ENCODE results near the gene MED13. TPM values are rescaled to one million over a fixed set of nuclear protein-coding genes. Genes with fewer than 3 reads are reported as not detected.

The MED13 gene
- total RNA-seq, 2 donors from 2014 or later, result 66.0 to 67.7 TPM

GRCh38 chr17:62086737-62087136, 21.7 kb upstream of the MED13 start:
- no peak overlapping the region for H3K27ac Mint-ChIP-seq
- Histone ChIP-seq H3K4me1 (ENCODE audit: control insufficient read depth, insufficient read depth, low read length) (no peaks in the 10 kb centered on the region), H3K9ac (ENCODE audit: extremely low read depth, low read length, poor library complexity, severe bottlenecking) (no peak overlapping the region), H3K4me3 (ENCODE audit: low read length) (no peak overlapping the region), H3K9me3 (ENCODE audit: control insufficient read depth, low read length) (no peaks in the 10 kb centered on the region), H3K27ac (ENCODE audit: low read depth, low read length) (no peak overlapping the region), H3K36me3 (ENCODE audit: control insufficient read depth, insufficient read depth, low read length) (no peaks in the 10 kb centered on the region), H3K27me3 (ENCODE audit: control insufficient read depth, insufficient read depth, low read length, poor library complexity, severe bottlenecking) (no peaks in the 10 kb centered on the region)
- H3K36me3 Mint-ChIP-seq (ENCODE audit: low read depth), result no peaks in the 10 kb centered on the region
- H3K4me1 Mint-ChIP-seq, result peaks cover 6% of the 10 kb centered on the region
- no peaks in the 10 kb centered on the region for H3K27me3 Mint-ChIP-seq (ENCODE audit: insufficient read depth)
- no peak overlapping the region for H3K4me3 Mint-ChIP-seq
- WGBS, 2 experiments (ENCODE audit: insufficient coverage in 1 of 2, insufficient read length in 1 of 2), result 78 to 93% methylated on average over 1 to 2 of the region's 2 CpGs
- TF ChIP-seq CTCF (conservative IDR thresholded peaks at IDR 0.05), result no peak
- no peaks in the 10 kb centered on the region for H3K9me3 Mint-ChIP-seq
- DNase-seq, result no peak

GRCh38 chr17:62085511-62086408, 20.7 kb upstream of the MED13 start:
- Histone ChIP-seq H3K4me1 (ENCODE audit: control insufficient read depth, insufficient read depth, low read length) (no peaks in the 10 kb centered on the region), H3K4me3 (ENCODE audit: low read length) (no peak overlapping the region), H3K36me3 (ENCODE audit: control insufficient read depth, insufficient read depth, low read length) (no peaks in the 10 kb centered on the region), H3K27me3 (ENCODE audit: control insufficient read depth, insufficient read depth, low read length, poor library complexity, severe bottlenecking) (no peaks in the 10 kb centered on the region), H3K9ac (ENCODE audit: extremely low read depth, low read length, poor library complexity, severe bottlenecking) (no peak overlapping the region), H3K27ac (ENCODE audit: low read depth, low read length) (no peak overlapping the region), H3K9me3 (ENCODE audit: control insufficient read depth, low read length) (no peaks in the 10 kb centered on the region)
- no peak for DNase-seq
- Mint-ChIP-seq H3K4me3 (no peak overlapping the region), H3K9me3 (no peaks in the 10 kb centered on the region), H3K27ac (no peak overlapping the region), H3K27me3 (ENCODE audit: insufficient read depth) (no peaks in the 10 kb centered on the region), H3K4me1 (peaks cover 6% of the 10 kb centered on the region), H3K36me3 (ENCODE audit: low read depth) (no peaks in the 10 kb centered on the region)
- TF ChIP-seq CTCF (conservative IDR thresholded peaks at IDR 0.05), result no peak
- 81 to 91% methylated on average over 3 to 7 of the region's 7 CpGs for WGBS, 2 experiments (ENCODE audit: insufficient coverage in 1 of 2, insufficient read length in 1 of 2)

- 93 to 96% methylated on average over 2 to 3 of the region's 3 CpGs for WGBS, 2 experiments (ENCODE audit: insufficient coverage in 1 of 2, insufficient read length in 1 of 2)
- no peak overlapping the region for H3K4me3 ChIP-seq (ENCODE audit: low read length)
- H3K9ac ChIP-seq (ENCODE audit: extremely low read depth, low read length, poor library complexity, severe bottlenecking), result no peak overlapping the region
- H3K27ac ChIP-seq (ENCODE audit: low read depth, low read length), result no peak overlapping the region
- TF ChIP-seq CTCF (conservative IDR thresholded peaks at IDR 0.05), result no peak
- no peaks in the 10 kb centered on the region for H3K9me3 Mint-ChIP-seq
- H3K36me3 Mint-ChIP-seq (ENCODE audit: low read depth), result no peaks in the 10 kb centered on the region
- no peaks in the 10 kb centered on the region for H3K4me1 ChIP-seq (ENCODE audit: control insufficient read depth, insufficient read depth, low read length)
- no peak for DNase-seq
- no peak overlapping the region for H3K4me3 Mint-ChIP-seq
- H3K27ac Mint-ChIP-seq, result no peak overlapping the region
- H3K9me3 ChIP-seq (ENCODE audit: control insufficient read depth, low read length), result no peaks in the 10 kb centered on the region
- no peaks in the 10 kb centered on the region for H3K27me3 ChIP-seq (ENCODE audit: control insufficient read depth, insufficient read depth, low read length, poor library complexity, severe bottlenecking)
- no peaks in the 10 kb centered on the region for H3K27me3 Mint-ChIP-seq (ENCODE audit: insufficient read depth)
- H3K36me3 ChIP-seq (ENCODE audit: control insufficient read depth, insufficient read depth, low read length), result no peaks in the 10 kb centered on the region
- H3K4me1 Mint-ChIP-seq, result no peaks in the 10 kb centered on the region
Measured at GRCh38 chr17:62084585-62084984, 19.5 kb upstream of the MED13 start.

Data from endodermal cell (in vitro differentiated cells).